Fibroblast of lung (primary cell): ENCODE data around the gene CDH19. TPM values are rescaled to one million over a fixed set of nuclear protein-coding genes. Genes with fewer than 3 reads are reported as not detected.

Experiments used
- DNase-seq, 2 donors: peaks; one replicate each; pipeline versions ENCODE4 v3.0.0 to v3.0.0-alpha.2; 2010; ENCODE audit warnings: low read depth in 2 of 2
- H2AFZ ChIP-seq: 2 replicates; pipeline ENCODE4 v1.5.1; 2012; ENCODE audit warnings: low read length, control low read depth, inconsistent platforms
- H3K27ac ChIP-seq: 2 replicates; pipeline ENCODE4 v1.5.1; 2011; ENCODE audit warnings: low read length, control low read depth; ENCODE audit not compliant: insufficient read depth
- H3K27me3 ChIP-seq: 2 replicates; pipeline ENCODE4 v1.5.1; 2011; ENCODE audit warnings: mild to moderate bottlenecking, low read length; ENCODE audit not compliant: control insufficient read depth, insufficient read depth
- H3K36me3 ChIP-seq: 2 replicates; pipeline ENCODE4 v1.5.1; 2011; ENCODE audit warnings: low read length; ENCODE audit not compliant: control insufficient read depth, insufficient read depth
- H3K4me1 ChIP-seq: 2 replicates; pipeline ENCODE4 v1.5.1; 2011; ENCODE audit warnings: low read length; ENCODE audit not compliant: control insufficient read depth, insufficient read depth; ENCODE audit errors: extremely low read depth
- H3K4me2 ChIP-seq: 2 replicates; pipeline ENCODE4 v1.5.1; 2011; ENCODE audit warnings: low read length, control low read depth; ENCODE audit not compliant: insufficient read depth; ENCODE audit errors: extremely low read depth
- H3K4me3 ChIP-seq, 4 experiments: fragments of 200-600 bp in 1 of 4; sonication (generic) in 1 of 4; replicated peaks in 1 of 4; 2 replicates each; pipeline ENCODE4 v1.5.1; 2011 to 2016; ENCODE audit warnings: low read length in 4 of 4, low read depth in 3 of 4, mild to moderate bottlenecking in 3 of 4, control low read depth in 2 of 4, inconsistent platforms in 1 of 4, mixed read lengths in 1 of 4; ENCODE audit not compliant: insufficient read depth in 1 of 4; ENCODE audit errors: control extremely low read depth in 1 of 4
- H3K79me2 ChIP-seq: 2 replicates; pipeline ENCODE4 v1.5.1; 2012; ENCODE audit warnings: mild to moderate bottlenecking, low read length, inconsistent platforms; ENCODE audit not compliant: control insufficient read depth, insufficient read depth
- H3K9ac ChIP-seq: 2 replicates; pipeline ENCODE4 v1.5.1; 2011; ENCODE audit warnings: mild to moderate bottlenecking, low read length, control low read depth; ENCODE audit not compliant: insufficient read depth
- H3K9me3 ChIP-seq: 2 replicates; pipeline ENCODE4 v1.5.1; 2012; ENCODE audit warnings: low read depth, low read length; ENCODE audit not compliant: control insufficient read depth, insufficient read depth
- H4K20me1 ChIP-seq: 2 replicates; pipeline ENCODE4 v1.5.1; 2011; ENCODE audit warnings: low read length; ENCODE audit not compliant: control insufficient read depth, insufficient read depth; ENCODE audit errors: extremely low read depth
- EZH2 ChIP-seq: IDR thresholded peaks from 2 replicates; pipeline ENCODE4 v1.5.1; 2012; ENCODE audit warnings: low read length, control low read depth, mild to moderate bottlenecking; ENCODE audit errors: missing control alignments
- polyA plus RNA-seq, 2 donors: library from polyadenylated mRNA; depleted of rRNA in 1 of 2; stranded (reverse) in 1 of 2; unstranded in 1 of 2; fragments of >200 nt; gene quantifications; 2 replicates each; pipeline ENCODE4 v1.2.1, GENCODE V29; 2011 to 2012; ENCODE audit warnings: missing spikeins in 1 of 2
- total RNA-seq: library from RNA; depleted of rRNA; stranded (reverse); fragments of >200 nt; gene quantifications from 2 replicates; pipeline ENCODE4 v1.2.1, GENCODE V29; 2014
- TF ChIP-seq, protein P1 (sequence below), 2 donors: IDR thresholded peaks in 1 of 2; conservative IDR thresholded peaks in 1 of 2; 1 replicate in 1 of 2; 2 replicates in 1 of 2; pipeline ENCODE4 v1.5.1; 2011 to 2012; ENCODE audit warnings: low read length in 2 of 2, control low read depth in 1 of 2, inconsistent platforms in 1 of 2, low read depth in 1 of 2, mild to moderate bottlenecking in 1 of 2

CDH19 gene
- total and polyA plus RNA-seq, 2 donors (not counting 1 experiment from before 2014, with no cell fraction given) = not detected

DNA sequence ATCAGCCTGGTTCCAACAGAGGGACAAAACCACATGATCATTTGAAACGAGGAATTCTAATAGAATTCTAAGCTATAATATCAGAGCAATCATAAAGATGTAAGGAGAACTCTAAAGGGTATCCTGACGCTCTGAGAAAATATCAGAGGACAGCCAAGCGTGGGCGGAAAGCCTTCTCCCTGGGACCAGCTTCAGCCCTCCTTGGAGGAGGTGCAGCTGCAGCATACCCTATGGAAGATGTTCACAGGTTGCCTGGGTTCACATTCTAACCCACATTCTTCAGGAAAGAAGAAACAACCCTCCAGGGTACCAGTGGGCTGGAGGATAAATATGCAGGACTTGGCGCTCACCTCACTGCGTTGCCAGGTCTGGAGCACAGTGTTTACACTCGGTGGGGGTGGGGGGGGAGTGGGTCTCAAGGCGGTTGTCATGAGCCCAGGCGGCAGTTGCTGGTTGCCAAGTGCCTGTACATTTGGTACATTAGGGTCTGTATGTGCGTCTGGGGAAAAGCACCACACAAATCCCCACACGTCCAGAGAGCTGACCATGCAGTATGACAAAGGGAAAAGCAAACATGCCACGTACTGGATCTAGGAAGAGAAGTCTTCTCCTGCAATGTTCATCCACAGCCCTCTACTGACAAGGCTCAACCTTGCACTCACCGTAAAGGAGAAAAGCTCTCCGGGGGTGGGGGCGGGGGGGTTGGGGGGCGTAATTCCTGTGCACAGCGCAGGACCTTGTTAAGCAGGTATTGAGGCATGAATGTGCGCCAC lies 80.5 kb downstream of the CDH19 start:
- H3K9ac ChIP-seq = no peak overlapping the region
- H3K27ac ChIP-seq = no peak overlapping the region
- no peaks in the 10 kb centered on the region for H3K4me1 ChIP-seq
- TF ChIP-seq, protein P1, sequence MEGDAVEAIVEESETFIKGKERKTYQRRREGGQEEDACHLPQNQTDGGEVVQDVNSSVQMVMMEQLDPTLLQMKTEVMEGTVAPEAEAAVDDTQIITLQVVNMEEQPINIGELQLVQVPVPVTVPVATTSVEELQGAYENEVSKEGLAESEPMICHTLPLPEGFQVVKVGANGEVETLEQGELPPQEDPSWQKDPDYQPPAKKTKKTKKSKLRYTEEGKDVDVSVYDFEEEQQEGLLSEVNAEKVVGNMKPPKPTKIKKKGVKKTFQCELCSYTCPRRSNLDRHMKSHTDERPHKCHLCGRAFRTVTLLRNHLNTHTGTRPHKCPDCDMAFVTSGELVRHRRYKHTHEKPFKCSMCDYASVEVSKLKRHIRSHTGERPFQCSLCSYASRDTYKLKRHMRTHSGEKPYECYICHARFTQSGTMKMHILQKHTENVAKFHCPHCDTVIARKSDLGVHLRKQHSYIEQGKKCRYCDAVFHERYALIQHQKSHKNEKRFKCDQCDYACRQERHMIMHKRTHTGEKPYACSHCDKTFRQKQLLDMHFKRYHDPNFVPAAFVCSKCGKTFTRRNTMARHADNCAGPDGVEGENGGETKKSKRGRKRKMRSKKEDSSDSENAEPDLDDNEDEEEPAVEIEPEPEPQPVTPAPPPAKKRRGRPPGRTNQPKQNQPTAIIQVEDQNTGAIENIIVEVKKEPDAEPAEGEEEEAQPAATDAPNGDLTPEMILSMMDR (conservative IDR thresholded peaks at IDR 0.05 in 1 of 2, IDR thresholded peaks at IDR 0.05 in 1 of 2; ENCODE audit: low read depth in 1 of 2, low read length in 2 of 2) = no peak
- no peaks in the 10 kb centered on the region for H3K79me2 ChIP-seq
- H3K36me3 ChIP-seq = no peaks in the 10 kb centered on the region
- H3K4me3 ChIP-seq = no peak overlapping the region
- DNase-seq = no peak
- no peaks in the 10 kb centered on the region for H3K9me3 ChIP-seq
- no peak overlapping the region for H3K4me2 ChIP-seq
- no peak overlapping the region for H2AFZ ChIP-seq
- H3K27me3 ChIP-seq = no peaks in the 10 kb centered on the region
- H4K20me1 ChIP-seq = no peaks in the 10 kb centered on the region

DNA sequence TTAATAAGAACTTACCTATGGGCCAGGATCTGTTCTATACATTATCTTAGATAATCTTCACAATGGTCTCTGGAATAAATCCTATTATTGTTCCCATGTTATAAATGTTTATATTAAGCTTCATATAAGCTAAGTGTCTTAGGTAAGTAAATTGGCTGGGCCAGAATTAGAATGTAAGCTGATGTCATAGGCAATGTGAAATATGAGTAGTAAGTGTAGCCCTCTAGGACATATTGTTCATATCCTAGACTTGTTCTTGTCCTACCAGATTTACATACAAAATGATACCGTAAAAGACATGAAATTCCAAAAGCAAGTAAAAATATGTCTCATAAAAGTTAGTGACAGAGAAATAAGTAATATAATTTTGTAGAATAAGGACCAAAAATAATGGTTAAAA lies 89.9 kb downstream of the CDH19 start:
- TF ChIP-seq EZH2 = no peak
- TF ChIP-seq, protein P1 (conservative IDR thresholded peaks at IDR 0.05 in 1 of 2, IDR thresholded peaks at IDR 0.05 in 1 of 2; ENCODE audit: low read depth in 1 of 2, low read length in 2 of 2) = no peak
- no peak for DNase-seq
- Histone ChIP-seq H3K4me2 (no peak overlapping the region), H3K27ac (no peak overlapping the region), H3K4me3 (no peak overlapping the region), H3K36me3 (no peaks in the 10 kb centered on the region), H3K4me1 (no peaks in the 10 kb centered on the region), H3K27me3 (no peaks in the 10 kb centered on the region), H3K9me3 (no peaks in the 10 kb centered on the region), H2AFZ (no peak overlapping the region), H3K79me2 (no peaks in the 10 kb centered on the region), H4K20me1 (no peaks in the 10 kb centered on the region), H3K9ac (no peak overlapping the region)

DNA sequence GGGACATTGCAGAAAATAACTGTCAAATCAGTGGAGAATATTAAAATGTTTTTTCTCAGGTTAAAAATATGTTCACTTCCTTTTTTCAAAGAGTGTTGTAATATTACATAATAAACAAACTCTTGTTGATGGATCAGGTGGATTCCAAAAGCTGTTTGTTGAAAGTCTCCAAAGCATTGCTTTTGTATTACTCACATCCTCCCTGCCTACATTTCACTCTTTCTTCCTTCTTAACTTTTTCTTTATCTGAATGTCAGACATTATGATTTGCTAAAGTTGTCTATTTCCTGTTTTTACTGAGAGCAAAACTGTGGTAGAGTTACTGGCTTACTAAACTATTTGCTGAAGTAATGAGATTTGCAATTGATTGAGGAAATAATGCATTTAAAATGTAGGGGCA lies 92.1 kb downstream of the CDH19 start:
- Histone ChIP-seq H3K79me2 (no peaks in the 10 kb centered on the region), H2AFZ (no peak overlapping the region), H3K9ac (no peak overlapping the region), H3K27me3 (no peaks in the 10 kb centered on the region), H3K27ac (no peak overlapping the region), H3K9me3 (no peaks in the 10 kb centered on the region), H3K4me1 (no peaks in the 10 kb centered on the region), H3K4me3 (no peak overlapping the region), H3K4me2 (no peak overlapping the region), H3K36me3 (no peaks in the 10 kb centered on the region), H4K20me1 (no peaks in the 10 kb centered on the region)
- DNase-seq = peak in 1 of 2 donors; percentile 57
- TF ChIP-seq, protein P1 (conservative IDR thresholded peaks at IDR 0.05 in 1 of 2, IDR thresholded peaks at IDR 0.05 in 1 of 2; ENCODE audit: low read depth in 1 of 2, low read length in 2 of 2) = no peak
- no peak for TF ChIP-seq EZH2
